CD4-positive, alpha-beta T cell treated with Interleukin-2 at 100 ng/mL for 4 hours (primary cell): ENCODE measurements around the gene ARHGEF39.
A peak's percentile ranks its signal among the peaks of the same experiment; 100 is the strongest.

ENCODE experiments used
- DNase-seq: peaks from one replicate; pipeline ENCODE4 v3.0.0-alpha.2; 2020; ENCODE audit warnings: low spot score

ARHGEF39 gene

DNA sequence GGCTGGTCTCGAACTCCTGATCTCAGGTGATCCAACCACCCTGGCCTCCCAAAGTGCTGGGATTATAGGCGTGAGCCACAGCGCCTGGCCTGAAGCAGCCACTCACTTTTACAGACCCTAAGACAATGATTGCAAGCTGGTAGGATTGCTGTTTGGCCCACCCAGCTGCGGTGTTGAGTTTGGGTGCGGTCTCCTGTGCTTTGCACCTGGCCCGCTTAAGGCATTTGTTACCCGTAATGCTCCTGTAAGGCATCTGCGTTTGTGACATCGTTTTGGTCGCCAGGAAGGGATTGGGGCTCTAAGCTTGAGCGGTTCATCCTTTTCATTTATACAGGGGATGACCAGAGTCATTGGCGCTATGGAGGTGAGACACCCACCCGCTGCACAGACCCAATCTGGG is 10.2 kb upstream of the ARHGEF39 start:
- no peak for DNase-seq

DNA sequence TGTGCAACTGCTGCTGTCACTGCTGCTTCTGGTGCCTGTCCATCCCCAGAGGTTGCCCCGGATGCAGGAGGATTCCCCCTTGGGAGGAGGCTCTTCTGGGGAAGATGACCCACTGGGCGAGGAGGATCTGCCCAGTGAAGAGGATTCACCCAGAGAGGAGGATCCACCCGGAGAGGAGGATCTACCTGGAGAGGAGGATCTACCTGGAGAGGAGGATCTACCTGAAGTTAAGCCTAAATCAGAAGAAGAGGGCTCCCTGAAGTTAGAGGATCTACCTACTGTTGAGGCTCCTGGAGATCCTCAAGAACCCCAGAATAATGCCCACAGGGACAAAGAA is 9.0 kb upstream of the ARHGEF39 start:
- no peak for DNase-seq

DNA sequence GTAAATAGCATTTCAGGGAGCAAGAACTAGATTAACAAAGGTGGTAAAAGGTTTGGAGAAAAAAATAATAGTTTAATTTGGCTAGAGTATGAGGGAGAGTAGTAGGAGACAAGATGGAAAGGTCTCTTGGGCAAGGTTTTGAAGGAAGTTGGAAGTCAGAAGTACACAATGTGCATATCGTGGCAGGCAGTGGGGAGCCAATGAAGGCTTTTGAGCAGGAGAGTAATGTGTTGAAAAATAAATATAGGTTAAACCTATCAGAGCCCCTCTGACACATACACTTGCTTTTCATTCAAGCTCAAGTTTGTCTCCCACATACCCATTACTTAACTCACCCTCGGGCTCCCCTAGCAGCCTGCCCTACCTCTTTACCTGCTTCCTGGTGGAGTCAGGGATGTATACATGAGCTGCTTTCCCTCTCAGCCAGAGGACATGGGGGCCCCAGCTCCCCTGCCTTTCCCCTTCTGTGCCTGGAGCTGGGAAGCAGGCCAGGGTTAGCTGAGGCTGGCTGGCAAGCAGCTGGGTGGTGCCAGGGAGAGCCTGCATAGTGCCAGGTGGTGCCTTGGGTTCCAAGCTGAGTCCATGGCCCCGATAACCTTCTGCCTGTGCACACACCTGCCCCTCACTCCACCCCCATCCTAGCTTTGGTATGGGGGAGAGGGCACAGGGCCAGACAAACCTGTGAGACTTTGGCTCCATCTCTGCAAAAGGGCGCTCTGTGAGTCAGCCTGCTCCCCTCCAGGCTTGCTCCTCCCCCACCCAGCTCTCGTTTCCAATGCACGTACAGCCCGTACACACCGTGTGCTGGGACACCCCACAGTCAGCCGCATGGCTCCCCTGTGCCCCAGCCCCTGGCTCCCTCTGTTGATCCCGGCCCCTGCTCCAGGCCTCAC is 8.4 kb upstream of the ARHGEF39 start, which contains the start of gene CA9:
CA9 (plus strand) TSS at position 797 of the 893 bp plus-strand sequence; CDS start at position 829, 32 bp downstream.
- no peak for DNase-seq

DNA sequence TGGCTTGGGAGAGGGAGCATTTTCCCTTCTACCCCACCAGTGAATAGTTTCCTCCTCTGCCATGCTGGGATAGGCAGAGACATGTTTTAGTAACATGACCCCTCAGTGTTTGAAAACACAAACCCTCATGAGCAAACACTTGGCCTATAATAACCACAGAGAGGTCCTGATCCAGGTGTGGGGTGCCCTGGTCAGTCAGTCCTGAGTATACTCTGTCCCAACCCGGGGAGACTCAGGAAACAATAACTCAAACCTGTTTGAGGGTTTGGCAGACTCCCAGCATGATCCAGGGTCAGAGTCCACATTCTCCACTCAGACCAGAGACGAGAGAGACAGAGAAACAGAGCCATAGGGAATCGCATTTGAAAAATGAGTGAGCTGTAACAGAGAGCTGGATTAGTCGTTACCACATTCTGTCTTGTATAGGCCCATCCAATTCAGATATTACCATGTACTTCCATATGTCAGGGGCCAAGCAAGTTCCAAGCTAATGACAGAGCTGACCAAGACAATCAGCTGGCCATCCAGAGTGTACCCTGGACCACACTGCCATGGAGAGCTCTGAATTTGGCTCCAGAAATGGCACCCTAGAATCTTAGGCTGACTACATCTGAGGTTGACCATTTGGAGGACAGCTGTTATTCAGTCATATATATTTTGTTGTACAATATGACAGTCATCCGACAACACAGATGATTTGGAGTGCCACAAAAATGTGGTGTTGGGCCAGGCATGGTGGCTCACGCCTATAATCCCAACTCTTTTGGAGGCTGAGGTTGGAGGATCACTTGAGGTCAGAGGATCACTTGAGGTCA is 4.5 kb upstream of the ARHGEF39 start:
- DNase-seq: no peak

DNA sequence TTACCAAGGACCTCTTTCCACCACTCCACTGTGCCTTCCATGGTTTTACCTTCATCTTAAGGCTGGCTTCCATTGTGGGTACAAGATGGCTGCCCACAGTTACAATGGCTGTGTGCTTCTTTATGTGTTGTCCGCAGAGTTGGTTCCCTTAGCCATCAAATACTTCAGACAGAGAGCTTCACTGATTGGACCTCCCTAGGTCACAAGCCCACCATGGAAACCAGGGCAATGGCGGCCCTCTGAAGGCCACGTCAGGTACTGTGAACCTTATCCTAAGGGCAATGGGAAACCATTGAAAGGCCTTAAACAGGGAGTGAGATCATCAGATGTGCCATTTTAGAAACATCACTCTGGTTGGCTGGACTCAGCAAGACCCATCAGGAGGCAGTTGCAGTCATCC is 2.9 kb upstream of the ARHGEF39 start:
- no peak for DNase-seq

DNA sequence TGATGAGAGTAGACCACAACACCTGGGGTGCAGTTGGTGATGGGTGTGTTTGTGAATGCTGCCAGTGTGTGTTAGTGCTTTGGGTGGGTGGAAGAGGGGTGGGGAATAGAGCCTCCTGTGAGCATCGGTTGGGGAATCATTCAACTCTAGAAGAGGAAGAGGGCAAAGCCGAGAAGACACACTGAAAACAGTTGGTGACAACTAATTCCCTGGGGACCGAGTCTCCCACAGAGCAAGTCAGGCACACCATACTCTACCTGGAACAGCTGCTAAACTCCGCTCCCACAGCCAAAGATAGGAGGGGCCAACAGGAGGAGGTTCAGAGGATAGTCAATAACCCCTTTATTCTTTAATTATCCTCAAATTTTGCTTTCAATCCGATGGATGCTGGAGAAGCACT is 1.6 kb upstream of the ARHGEF39 start:
- DNase-seq: no peak

DNA sequence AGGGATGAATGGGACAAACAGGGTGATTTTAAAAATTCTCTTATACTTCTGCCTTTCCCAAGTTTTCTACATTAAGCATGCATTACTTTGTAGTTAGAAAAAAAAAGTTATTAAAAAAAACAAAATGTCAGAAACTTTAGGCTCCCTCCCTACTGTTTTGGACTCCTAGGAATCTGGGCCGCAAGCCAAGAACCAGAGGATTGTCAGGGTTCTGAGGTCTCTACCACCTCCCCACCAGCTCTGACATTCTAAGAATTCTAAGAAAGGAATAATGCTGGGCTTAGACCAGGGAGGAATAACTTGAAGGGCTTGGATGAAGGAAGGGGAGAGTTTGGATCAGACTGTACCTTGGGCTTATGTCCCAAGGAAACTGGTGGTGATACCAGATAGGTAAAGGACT is 1.1 kb upstream of the ARHGEF39 start:
- no peak for DNase-seq

DNA sequence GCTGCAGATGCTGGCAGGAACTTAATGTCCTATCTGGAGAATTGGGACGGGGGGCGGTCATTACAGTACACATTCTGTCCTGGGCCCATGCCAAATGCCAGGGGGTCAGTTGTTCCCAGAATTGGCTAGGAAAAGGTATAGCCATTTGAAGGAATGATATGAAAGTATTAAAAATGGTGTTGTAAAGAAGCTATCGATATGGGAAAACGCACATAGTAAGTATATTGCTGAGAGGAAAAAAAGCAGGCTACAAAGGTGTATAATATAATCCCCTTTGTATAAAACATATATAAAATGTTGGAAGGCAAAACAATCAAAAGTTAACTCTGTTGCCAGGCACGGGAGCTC is 450 bp upstream of the ARHGEF39 start:
- DNase-seq: no peak

DNA sequence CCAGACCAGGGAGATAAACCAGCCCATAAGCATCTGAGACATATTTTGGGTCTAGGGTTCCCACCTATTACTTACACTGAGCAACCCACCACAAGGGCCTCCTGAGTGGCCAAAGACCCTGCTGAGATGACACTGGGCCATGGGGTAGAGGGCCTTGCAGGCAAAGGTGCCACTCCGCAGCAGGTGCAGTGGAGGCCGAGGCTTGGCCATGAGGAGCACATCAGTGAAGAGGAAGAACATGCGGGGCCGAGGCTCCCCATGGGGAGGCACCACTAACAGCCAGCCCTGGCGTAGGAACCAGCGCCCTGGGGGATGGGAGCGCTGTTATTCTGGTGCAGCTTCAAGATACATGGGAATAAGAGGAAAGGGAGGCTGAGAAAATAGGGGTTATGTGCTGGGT is 2.6 kb downstream of the ARHGEF39 start:
- no peak for DNase-seq

DNA sequence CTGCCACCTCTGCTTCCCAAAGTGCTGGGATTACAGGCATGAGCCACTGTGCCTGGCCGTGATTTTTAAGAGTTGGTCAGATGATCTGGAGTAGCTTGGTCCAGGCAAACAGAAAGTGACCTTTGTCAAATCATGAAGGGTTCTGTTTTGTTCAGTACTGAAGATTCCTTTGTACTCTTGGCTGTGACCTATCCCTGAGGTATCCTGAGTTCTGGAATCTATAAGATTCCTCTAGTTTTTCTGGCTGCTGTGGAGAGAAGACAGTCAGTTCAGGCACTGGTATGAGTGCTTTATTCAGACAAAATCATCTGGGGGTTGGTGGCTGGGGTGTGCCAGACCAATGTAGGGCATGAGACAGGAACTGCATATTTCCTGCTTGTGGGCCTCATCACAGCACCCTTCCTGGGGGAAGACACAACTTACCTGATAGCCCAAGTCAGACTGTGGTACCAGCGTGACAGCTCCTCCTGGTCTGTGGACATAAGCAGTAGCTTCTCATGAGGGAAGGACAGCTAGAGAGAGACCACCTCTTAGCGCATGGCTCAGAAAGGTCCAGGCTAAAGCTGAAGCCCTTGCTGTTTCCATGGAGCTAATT is 3.1 kb downstream of the ARHGEF39 start:
- peak; percentile 60 for DNase-seq

DNA sequence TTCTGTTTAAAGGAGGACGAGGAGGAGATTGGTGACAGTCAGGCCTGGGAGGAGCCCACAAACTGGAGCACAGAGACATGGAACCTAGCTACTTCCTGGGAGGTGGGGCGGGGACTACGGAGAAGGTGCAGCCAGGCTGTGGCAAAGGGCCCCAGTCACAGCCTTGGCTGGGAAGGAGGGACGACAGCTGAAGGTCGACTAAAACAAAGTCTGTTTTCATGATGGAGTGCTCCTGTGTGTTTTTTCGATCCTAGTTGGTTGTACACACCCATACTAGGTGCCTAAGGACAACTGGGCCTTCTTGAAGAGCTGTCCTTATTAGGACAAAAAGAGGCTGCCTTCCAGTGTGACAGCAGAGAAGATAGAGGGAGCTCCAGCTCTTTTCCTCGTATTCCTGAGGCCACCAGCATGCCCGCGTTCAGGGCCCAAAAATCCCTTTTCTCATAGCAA is 4.0 kb downstream of the ARHGEF39 start:
- DNase-seq: no peak

DNA sequence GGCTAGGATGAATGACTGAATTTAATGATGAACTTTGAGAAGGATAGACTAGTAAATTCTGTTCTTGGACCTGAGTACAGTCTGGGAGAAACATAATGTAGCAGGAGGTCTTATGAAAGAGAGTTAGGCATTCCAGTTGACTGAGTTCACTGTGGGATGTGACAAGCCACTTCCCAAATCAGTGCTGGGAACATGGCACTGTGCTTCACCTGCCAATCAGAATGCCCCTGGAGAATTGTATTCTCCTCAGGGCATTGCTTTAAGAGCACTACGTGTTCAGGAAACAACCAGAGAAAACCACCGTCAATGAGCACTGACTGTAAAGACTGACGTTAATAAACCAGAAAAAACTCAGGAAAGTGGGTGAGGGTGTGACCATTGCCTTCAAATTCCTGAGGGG is 5.7 kb downstream of the ARHGEF39 start:
- no peak for DNase-seq

DNA sequence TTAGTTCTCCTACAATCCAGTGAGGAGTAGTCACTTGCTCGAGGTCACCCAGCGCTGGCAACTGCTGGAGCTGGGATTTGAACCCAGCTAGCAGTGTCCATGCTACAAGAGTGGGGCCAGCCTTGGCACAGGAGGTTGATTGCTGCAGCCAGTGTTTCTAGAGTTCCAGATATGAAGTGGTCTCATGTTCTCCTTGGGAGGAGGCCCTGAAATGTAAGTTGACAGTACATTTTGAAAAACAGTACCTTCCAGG is 6.1 kb downstream of the ARHGEF39 start:
- DNase-seq: no peak

DNA sequence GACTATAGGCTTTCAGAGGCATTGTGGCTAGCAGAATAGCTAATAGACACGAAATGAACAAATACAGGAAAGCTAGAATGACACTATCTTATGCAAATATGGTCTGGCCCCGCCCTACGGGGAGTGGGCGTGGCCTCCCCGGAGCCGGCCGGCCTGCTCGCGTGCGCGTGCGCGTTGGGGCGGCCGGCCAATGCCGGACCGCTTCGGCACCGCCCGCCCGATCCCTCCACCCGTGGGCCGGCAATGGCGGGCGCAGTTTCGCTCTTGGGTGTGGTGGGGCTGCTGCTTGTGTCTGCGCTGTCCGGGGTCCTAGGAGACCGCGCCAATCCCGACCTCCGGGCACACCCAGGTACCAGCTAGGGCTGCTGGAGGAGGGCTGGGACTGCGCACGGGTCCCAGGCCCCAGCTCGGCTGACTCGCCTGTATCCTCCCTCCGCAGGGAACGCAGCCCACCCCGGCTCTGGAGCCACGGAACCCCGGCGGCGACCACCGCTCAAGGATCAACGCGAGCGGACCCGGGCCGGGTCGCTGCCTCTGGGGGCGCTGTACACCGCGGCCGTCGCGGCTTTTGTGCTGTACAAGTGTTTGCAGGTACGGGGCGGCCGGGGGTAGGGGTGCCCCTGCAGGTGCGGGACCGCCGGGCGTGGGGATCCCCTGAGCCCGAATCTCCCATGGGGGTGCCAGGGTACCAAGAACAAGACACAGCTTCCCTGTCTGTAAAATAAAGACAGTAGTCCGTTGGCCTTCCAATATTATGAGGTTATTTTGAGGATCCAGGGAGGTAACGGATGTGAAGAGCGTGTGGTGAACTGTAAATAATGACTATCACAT is 6.6 kb downstream of the ARHGEF39 start, which contains the start of gene CCDC107:
CCDC107 (plus strand) TSS at position 156 of the 831 bp plus-strand sequence; CDS start at position 244, 88 bp downstream.
- DNase-seq: peak; percentile 81

DNA sequence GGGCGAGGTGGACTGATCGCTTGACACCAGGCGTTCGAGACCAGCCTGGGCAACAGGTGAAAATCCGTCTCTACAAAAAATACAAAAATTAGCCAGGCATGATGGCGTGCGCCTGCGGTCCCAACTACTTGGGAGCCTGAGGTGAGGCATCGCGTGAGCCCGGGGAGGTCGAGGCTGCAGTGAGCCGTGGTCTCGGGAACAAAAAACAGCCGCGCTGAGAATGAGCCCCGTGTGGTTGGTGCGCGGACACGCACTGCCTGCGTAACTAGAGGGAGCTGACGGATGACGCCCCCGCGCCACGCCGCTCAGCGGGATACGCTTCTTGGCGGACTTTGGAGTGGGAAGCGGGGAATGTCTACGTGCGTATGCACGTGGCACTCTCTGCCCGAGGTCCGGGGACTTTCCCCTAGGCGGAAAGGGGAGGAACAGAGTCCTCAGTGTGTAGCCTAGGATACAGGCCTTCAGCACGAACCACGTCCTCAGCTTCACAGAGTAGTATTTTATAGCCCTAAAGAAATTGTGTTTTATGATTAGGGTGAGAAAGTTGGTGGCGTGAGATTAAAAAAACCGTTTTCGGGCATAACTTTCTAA is 7.4 kb downstream of the ARHGEF39 start, which contains the start of gene RMRP:
RMRP (minus strand) TSS at position 474 of the 591 bp plus-strand sequence.
- peak; percentile 94 for DNase-seq

DNA sequence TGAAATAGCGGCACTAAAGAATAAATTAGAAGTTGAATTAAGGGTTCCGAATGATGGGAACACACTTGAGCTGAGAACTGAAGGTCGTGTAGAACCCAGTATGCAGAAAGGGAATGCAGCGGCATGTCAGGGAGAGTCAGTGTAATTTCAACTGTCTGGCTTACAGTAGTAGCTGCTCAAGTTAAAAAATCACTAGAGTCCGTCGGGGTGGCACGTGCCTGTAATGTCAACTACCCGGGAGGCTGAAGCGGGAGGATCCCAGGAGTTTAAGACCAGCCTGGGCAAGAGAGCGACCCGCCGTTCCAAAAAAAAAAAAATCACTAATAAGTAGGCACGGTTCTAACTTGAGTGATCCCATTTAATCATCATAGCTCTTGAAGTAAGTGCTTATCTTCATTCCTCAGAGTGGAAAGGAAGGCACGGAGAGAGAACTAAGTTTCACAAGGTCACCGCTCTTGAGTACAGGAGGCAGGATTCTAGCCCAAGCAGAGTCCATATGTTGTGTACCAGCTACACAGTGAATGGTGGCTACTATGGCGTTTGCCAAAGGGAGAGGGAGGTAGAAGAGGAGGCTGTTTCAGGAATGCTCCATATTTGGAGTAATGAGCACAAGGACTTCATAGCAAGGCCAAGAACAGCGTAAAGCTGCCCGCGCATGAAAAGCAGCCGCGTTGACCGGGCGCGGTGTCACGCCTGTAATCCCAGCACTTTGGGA is 8.0 kb downstream of the ARHGEF39 start:
- no peak for DNase-seq

DNA sequence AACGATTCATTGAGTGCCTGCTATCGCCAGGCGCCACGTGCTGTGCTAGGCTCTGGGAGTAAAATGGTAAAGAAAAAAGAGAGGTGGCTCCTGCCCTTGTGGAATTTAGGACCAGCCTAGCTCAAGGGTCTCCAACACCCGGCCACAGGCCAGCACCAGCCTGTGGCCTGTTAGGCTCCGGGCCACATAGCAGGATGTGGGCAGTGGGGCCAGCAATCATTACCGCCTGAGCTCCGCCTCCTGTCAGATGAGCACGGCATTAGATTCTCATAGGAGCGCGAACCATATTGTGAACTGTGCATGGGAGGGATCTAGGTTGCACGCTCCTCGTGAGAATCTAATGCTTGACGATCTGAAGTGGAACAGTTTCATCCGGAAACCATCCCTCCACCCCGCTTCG is 8.6 kb downstream of the ARHGEF39 start:
- no peak for DNase-seq

DNA sequence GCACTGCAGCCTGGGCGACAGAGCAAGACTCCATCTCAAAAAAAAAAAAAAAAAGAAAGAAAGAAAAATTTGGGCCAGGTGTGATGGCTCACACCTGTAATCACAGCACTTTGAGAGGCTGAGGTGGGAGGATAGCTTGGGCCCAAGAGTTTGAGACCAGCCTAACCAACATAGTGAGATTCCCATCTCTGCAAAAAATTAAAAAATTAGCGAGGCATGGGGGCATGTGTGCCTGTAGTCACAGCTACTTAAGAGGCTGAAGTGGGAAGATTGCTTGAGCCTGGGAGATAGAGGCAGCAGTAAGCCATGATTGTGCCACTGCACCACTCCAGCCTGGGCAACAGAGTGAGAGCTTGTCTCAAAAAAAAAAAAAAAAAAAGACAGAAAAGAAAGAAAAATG is 11.4 kb downstream of the ARHGEF39 start:
- DNase-seq: no peak

DNA sequence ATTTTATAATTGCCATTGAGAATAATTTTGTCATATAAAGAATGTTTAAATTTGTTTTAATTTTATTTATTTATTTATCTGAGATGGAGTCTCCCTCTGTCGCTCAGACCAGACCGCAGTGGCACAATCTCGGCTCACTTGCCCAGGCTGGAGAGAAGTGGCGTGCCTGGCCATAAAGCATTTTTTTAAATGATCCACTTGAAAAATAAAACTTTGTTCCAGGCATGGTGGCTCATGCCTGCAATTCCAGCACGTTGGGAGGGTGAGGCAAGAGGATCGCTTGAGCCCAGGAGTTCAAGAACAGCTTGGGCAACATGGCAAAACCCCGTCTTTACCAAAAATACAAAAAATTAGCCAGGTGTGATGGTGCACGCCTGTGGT is 12.2 kb downstream of the ARHGEF39 start:
- DNase-seq: no peak

DNA sequence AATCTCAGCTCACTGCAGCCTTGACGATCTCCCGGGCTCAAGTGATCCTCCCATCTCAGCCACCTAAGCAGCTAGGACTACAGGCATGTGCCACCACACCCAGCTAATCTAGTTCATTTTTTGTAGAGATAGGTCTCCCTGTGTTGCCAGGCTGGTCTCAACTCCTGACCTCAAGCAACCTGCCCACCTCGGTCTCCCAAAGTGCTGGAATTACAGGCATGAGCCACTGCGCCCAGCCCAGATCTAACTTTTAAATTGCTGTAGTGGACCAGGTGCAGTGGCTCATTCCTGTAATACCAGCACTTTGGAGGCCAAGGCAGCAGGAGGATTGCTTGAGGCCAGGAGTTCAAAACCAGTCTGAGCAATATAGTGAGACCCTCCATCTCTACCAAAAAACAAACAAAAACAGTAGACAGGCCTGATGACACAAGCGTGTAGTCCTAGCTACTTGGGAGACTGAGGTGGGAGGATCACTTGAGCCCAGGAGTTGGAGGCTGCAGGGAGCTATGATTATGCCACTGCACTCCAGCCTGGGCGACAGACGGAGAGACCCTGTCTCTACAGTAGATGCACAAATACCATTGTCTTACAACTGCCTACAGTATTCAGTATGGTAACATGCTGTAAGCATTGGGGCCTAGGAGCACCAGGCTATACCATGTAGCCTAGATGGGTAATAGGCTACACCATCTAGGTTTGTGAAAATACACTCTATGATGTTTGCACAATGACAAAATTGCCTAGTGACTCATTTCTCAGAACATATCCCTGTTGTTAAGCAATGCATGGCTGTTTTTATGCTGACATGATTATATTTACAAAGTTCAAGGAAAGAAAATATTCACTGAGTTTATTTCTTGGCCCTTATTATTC is 12.8 kb downstream of the ARHGEF39 start:
- DNase-seq: no peak
